GM12864 (cell line): ENCODE measurements around the gene PNKP.

Source experiments
- DNase-seq: peaks from one replicate; pipeline ENCODE4 v3.0.0-alpha.2; 2011; ENCODE audit warnings: low read depth
- H3K4me3 ChIP-seq: 2 replicates; pipeline ENCODE4 v1.5.1; 2011; ENCODE audit warnings: mild to moderate bottlenecking, low read depth, low read length, control low read depth
- TF ChIP-seq, protein P1 (sequence below): IDR thresholded peaks from 2 replicates; pipeline ENCODE4 v1.5.1; 2011; ENCODE audit warnings: low read depth, mild to moderate bottlenecking, moderate library complexity, low read length, control low read depth, inconsistent platforms; ENCODE audit errors: missing control alignments

PNKP gene

DNA sequence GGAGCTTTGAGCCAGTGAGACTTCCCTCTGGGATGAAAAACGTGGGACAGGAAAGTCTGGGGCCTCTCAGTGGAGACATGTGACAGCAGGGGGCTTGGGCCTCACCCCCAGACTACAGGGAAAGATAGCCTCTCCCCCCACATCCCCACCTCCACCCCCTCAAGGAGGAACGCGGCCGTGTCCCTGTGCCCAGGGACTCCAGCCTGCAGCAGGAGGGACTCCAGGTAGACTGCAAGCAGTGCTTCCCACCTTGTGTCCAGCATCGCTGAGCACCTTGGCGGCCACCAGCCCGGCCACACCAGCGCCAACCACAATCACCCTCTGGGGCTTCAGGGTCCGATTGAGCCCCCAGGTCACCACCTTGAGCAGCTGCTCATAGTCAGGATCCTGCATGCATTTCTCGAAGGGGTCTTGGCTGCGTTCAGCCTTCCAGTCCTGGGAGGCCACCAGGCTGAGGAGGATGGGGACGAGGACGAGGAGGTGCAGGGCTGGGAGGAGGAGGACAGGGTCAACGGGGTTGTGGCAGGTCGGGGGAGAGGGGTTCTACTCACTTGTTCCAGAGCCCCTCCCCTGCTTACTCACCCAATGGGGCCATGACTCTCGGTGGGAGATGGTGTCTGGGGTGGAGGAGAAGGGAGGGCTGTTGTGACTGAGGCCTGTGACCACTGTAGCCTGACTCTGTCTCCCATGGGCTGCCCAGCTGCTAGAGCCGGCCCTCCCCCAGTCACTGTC is 28.4 kb upstream of the PNKP start:
- DNase-seq, result no peak
- peak overlapping the region; percentile 59 for H3K4me3 ChIP-seq
- TF ChIP-seq, protein P1, sequence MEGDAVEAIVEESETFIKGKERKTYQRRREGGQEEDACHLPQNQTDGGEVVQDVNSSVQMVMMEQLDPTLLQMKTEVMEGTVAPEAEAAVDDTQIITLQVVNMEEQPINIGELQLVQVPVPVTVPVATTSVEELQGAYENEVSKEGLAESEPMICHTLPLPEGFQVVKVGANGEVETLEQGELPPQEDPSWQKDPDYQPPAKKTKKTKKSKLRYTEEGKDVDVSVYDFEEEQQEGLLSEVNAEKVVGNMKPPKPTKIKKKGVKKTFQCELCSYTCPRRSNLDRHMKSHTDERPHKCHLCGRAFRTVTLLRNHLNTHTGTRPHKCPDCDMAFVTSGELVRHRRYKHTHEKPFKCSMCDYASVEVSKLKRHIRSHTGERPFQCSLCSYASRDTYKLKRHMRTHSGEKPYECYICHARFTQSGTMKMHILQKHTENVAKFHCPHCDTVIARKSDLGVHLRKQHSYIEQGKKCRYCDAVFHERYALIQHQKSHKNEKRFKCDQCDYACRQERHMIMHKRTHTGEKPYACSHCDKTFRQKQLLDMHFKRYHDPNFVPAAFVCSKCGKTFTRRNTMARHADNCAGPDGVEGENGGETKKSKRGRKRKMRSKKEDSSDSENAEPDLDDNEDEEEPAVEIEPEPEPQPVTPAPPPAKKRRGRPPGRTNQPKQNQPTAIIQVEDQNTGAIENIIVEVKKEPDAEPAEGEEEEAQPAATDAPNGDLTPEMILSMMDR, result no peak

DNA sequence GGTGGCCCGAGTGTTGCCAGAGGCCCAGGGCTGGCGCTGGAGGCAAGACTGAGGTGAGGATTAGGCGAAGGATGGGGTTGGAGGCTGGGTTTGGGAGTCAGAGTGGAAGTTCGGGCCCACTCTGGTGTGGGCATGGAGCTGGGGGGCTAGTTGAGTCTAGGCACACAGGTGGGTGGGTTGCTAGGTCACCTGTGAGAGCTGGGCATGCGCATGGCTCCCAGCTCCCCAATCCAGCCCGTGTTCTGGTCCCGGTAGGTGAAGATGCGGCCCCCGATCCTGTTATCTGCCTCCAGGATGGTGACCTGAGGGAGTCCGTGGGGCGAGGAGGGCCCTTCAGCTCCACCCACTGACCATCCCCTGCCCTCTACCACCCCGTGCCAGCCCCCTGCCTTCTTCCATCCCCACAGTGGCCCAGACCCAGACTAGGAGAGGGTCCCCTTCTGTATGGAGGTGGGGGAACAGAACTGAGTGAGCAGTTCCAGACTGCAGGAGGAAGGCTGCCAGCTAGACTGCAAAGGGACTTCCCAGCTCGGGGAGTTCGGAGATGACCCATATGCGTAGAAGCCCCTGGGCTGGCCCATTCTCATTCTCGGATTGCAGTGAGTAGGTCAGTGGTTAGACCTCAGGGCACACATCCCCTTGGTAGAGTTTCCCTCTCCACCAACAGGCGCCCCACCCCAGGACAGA is 27.6 kb upstream of the PNKP start:
- TF ChIP-seq, protein P1, result no peak
- DNase-seq, result no peak
- peak overlapping the region; percentile 59 for H3K4me3 ChIP-seq

DNA sequence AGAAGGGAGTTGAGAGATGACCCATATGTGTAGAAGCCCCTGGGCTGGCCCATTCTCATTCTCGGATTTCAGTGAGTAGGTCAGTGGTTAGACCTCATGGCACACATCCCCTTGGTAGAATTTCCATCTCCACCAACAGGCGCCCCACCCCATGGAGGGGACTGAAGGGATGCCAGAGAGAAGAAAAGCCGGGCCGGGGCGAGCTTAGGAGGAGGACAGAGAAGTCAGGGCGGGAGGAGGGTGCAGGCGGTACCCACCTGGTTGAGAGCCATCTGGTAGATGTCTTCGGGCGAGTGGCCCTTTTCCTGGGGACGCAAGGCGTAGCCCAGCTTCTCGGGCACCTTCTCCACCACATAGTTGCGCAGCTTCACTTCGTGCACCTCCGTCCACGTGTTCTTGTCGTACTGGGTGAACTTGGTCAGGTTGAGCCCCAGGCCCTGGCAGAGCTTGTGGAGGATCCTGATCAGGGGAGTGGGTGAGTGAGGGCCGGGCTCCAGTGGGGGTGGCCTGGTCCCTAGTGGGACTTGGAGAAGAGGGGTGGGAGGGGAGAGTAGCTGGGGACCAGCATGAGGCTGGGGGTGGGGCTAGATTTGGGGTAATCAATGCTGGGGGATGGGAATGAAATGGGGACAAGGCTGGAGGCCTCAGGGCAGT is 26.8 kb upstream of the PNKP start:
- peak overlapping the region; percentile 59 for H3K4me3 ChIP-seq
- TF ChIP-seq, protein P1, result no peak
- no peak for DNase-seq

DNA sequence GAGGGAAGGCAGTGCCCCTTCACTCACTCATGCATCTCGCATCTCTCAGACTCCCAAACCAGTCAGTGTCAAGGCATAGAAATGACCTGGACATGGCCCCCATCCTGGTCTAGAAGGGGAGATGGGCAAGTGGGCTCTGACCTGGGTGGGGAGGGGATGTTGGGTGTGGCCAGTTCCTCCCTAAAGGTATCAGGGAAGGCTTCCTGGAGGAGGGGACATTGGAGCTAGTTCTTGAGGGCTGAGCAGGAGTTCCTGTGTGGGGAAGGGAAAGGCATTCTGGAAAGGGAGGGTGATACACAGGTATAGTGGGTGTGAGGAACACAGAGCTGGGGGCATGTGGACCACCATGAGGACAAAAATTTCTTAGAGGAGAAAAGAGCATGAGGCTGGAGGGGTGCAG is 25.3 kb upstream of the PNKP start:
- H3K4me3 ChIP-seq, result peak overlapping the region; percentile 36; the same call in 1 of the 2 replicates
- DNase-seq, result no peak
- TF ChIP-seq, protein P1, result no peak

DNA sequence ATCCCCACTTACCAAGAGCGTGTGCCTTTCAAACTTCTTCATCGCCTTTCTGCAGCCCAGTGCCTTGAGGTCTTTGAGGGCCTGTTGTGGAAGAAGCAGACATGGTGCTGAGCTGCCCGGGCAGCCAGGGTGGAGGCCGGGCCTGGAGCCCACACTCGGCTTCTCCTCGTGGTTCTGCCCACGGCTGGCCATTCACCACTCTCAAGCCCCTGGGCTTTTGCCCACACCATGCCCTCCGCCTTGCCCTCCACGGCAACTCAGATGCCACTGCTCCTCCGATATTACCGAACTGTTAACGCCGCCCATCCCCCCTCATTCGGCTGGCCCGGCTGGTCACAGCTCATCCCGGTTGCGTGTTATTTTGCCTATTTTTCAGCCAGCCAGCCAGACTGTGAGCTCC is 24.0 kb upstream of the PNKP start:
- DNase-seq, result no peak
- TF ChIP-seq, protein P1, result no peak
- no peak overlapping the region; the same call in 1 of the 2 replicates for H3K4me3 ChIP-seq

DNA sequence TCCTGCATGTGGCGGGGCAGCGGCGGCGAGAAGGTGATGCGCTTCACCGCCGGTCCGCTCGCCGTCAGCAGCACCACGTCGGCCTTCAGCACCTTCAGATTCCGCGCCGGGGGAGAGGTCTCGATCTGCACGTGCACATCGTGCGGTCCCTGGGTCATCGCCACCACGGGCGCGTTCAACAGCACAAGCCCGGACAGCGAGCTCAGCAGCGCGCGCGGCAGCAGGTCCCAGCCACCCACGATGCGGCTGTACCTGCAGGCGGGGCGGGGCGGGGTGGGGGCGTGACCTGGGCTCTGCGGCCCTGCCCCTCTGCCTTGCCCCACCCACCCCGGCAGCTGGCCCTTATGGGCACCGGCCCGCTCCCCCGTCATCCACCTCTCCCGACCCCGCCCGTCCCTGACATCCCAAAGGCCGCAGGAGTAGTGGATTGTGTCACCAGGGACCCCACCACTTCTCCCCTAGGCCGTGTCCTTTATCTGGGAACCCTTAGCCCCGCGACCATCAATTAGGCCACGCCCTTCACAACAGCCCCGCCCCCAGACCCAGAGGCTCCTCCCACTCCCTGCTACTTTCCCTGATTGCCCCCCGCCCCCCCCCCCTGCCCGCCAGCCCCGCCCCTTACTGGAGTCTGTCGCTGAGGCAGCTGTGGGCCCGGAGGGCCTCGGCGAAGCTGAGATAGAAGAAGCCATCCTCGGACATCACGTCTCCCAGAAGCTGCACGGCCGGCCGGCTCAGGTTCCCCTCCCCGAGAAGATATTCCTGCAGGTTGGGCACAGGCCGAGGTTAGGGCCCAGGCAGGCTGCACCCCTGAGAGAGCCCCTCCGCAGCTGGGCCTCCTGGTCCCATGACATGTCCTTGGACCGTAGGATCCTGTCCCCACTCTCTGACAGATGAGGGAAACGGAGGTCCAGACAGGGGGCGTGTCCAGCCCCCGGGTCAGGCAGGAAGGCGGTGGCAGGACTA is 23.3 kb upstream of the PNKP start:
- no peak for DNase-seq
- TF ChIP-seq, protein P1, result no peak
- H3K4me3 ChIP-seq, result peak overlapping the region; percentile 36
